HG02798 (cell line): ENCODE measurements around the gene FYB1.

Experiments used
- ATAC-seq: cut with Tn5 transposase; IDR thresholded peaks from one replicate; pipeline ENCODE4 v1.9.1; 2021; ENCODE audit warnings: mild to moderate bottlenecking; ENCODE audit not compliant: unreplicated experiment, poor library complexity

Gene FYB1

DNA sequence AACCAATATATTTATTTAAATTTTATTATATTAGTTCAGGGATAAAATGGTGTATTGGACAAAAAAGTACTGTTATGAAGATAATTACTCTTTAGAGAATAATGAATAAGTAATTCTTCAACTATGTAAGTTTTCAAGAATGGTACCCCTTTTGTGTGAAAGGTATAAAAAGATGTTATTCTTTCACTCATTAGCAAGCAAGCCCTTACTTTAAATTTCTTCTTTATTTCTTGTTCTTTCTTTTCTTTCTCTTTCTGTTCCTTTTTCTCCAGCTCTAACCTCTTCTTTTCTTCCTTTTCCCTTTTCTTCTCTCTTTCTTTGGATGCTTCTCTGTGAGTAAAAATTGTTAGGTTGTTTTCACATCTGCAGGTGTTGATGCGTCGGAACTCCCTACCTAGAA lies 82.0 kb downstream of the FYB1 start:
- ATAC-seq, result no peak

DNA sequence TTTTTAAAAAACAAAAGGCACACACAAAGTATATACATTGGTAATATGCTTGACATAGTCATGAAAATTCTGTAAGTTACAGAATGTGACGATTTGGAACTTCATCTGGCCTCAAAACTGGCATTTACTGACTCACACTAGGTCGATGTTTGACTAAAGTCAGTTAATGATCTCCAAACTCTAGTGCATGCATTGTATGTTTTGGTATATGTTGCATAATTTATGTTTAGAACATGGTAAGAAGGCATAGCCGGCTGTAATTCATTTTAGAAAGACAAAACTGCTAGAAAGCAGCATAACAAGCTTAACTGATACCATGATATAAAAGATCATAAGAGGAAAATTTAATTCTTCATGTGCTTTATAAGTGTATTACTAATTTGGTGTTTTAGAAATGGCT lies 86.6 kb downstream of the FYB1 start:
- no peak for ATAC-seq

DNA sequence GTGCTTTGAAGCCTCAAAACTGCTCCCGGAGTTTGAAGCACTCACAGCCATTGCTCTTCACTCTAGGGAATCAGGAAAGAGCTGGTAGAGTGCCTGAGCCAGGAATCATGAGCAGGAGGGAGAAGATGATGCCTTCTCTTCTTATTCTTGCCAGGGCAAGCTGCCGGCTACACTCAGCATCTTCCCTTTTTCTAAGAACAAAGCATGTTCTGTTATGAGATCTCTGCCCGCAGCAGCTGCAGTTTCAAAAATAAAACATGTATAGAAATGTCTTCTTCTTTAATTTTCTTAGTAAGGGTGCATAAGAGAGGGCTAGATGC lies 87.3 kb downstream of the FYB1 start:
- ATAC-seq, result no peak

DNA sequence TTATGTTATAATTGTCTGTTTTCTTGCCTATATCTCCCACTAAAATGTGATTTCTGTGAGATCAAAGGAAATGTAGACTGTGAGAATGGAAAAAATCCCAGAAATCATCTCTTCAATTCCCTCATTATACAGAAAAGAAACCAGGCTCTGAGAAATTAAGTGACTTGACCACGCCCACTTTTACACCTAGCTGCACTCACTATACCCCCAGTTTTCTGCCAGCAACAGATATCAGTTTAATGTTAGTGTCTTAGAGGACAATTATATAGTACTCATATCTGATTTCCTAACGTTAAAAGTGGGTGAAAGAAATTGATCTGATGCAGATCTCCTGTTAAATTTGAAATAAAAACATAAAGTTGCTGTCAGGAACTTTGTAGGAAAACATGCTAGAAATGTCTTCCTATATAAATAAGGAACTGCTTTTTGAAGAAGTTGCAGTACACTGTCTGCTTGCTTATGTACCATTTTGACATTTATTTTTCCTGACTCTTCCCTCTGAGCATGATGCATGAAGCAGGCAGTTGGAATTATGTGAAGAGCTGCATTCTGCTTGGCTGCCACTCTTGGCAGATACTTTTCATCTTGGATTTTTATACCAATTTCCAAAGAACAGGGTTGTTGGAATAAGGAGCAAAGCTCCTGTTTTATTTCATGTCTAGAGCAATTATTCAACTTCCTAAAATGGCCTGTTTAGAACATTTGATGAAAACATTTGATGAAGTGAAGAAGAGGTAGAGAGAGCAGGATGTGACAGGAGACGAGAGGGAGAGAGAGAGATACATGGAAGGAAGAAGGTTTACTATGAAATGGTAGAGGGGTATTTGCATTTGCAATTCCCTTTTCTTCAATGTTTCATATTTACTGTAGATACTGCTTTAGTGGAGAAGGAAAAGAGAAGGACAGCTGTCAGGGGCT lies 87.9 kb downstream of the FYB1 start:
- ATAC-seq, result no peak

DNA sequence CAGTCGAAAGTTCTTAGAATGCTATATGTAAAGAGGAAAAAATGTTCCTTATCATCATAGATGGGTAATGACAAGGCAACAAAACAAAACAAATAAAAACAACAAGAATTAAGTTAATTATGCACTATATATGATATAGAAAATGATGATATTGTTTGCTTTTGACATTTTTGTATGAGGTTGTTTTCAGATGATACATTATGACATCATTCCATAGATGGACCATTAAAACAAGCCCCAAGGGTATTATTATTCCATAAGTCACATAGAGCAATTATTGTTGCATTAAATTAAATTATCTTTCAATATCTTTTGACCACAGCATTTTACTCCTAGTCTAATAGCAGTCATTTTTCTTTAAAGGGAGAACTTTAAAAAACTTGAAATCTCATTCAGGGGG lies 88.6 kb downstream of the FYB1 start:
- ATAC-seq, result no peak

DNA sequence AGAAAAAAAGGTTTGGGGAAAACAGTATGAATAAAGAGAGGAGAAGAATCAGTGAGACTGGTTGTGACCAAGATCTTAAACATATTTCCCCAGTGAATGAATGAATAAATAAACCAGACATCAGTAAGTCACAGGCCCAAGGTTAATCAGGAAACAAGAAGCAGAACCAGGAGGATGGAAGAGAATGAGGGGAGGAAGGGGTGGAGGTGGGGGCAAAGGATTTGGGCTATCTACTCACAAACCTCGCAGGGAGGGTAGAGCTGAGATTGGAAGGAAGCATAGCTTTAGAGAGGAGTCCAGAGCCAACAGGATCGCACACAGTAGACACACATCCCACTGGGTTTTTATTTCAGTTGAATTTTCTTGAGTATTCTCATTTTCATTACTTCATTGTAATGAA lies 97.4 kb downstream of the FYB1 start:
- no peak for ATAC-seq

DNA sequence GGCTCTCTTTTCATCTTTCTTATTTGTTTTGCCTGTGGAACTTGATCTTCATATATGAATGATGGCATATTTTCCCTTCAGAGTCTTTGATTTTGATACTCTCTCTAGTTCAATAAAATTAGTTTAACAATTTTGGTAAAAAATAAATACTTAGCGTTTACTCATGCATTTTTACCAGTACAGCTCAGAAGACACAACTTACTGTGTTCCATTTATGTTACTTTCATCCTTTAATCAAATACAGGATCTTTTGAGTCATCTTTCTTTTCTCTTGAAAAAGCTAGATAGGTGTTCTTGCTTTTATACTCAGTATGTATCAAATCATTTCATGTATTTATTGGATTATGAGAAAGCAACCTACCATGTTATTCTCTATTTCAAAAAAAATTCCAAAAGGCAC lies 98.0 kb downstream of the FYB1 start:
- no peak for ATAC-seq

DNA sequence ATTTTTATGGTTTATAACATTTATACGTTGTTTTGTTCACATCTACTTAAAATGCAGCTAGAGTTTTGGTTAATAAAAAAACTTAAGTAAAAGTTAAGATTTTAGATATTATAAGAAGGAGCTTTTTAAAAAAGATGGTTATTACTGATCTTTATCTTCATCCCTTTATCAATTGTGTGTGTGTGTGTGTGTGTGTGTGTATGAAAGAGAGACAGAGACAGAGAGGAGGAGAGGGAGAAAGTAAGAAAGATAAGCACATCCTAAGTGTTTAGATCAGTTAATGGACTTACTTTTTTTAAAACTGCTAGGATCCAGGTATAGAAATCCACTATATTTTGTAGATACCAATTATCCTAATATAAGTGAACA lies 99.3 kb downstream of the FYB1 start:
- ATAC-seq, result no peak

DNA sequence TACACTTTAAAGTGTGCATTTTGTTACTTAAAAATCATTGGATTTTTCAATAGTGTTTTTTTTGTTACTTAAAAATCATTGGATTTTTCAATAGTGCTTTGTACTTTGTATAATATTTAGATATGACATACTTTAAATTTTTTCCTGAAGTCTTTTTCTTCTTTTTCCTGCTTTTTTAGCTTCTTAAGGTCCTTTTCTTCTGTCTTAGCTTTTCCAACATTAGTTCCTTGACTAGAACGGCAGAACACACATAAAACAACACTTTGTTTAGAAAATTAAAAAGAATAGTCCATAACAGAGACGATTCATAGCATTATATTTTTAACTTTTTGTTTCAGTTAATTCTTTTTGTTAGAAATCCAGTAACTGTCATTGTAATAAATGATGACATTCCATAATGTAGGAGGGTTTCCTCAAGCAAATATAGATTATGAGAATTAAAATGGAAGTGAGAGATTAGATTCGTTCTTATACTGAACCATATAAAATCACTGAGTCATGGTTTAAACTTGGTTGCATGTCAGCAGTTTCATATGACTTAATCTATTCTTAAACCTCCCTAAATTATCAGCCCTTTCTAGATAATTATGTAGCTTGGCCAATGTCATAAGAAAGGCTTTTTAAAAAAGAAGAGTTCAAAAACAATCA lies 99.8 kb downstream of the FYB1 start:
- no peak for ATAC-seq

DNA sequence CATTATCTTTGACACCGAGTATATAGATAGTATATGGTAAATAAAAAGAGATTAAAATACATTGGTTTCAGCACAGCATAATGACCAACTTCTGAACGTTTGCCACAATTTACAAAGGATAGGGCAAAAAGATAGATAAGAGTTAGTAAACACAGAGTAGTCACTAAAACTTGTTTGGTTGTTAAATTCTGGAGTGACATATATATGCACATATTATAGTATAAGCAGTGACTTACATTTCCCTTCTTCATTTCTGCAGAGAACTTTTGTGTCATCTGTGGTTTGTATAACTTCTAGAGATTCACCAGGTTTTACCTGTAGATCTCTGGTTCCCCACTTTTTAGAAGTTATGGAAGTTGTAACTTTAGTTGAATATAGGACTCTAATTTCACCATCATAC lies 100.7 kb downstream of the FYB1 start:
- ATAC-seq, result no peak

DNA sequence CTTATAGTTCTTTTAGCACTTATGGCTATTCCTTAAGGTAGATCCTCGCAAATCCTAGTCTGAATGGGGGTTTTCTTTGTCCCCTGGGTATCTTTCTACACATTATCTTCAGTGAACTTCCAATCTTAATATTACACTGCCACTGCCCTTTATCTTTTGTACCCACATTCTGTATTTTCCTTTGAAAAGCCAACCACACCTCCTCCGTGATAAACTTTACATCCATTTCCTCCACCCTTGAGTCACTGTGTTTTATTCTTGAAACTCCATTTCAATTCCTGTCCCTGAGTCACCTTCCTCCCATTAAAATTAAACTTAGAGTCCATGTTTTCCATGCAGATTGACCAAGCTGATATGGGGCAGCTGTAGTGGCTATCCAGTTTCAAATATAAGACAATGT lies 102.0 kb downstream of the FYB1 start:
- no peak for ATAC-seq

DNA sequence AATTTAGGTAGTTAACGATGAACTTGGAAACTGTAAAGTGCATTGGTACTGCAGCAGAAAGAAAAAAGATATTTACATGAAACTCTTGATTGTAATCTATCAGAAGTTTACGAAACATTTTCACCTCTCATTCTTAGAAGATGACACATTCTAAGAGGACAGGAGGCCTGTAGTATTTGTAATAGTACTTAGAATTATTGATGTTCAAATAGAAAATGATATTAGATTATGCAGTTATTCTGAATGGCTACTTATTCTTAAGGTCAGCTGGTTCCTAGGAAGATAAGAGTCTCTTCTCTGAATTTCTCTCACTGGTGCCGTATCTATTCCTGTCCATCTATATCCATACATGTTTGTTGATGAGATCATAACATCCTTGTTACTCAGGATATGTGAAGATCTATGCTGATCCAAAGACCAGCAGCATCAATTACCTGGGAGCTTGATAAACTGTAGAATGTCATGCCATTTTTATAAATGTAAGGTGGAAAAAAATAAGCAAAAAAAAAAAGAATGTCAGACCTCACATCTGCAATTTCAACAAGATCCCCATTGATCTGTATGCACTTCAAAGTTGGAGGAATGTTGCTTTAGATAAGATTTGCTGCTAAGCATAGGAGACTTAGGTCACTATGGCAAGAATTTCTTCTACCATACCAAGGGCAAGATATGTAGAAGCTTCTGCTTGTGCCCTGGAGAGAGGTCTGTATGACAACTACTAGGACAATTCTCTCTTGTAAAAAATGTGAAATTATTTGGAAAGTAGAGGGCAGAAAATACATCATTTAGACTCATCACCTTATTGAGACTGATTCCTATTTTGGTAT lies 102.8 kb downstream of the FYB1 start:
- no peak for ATAC-seq

DNA sequence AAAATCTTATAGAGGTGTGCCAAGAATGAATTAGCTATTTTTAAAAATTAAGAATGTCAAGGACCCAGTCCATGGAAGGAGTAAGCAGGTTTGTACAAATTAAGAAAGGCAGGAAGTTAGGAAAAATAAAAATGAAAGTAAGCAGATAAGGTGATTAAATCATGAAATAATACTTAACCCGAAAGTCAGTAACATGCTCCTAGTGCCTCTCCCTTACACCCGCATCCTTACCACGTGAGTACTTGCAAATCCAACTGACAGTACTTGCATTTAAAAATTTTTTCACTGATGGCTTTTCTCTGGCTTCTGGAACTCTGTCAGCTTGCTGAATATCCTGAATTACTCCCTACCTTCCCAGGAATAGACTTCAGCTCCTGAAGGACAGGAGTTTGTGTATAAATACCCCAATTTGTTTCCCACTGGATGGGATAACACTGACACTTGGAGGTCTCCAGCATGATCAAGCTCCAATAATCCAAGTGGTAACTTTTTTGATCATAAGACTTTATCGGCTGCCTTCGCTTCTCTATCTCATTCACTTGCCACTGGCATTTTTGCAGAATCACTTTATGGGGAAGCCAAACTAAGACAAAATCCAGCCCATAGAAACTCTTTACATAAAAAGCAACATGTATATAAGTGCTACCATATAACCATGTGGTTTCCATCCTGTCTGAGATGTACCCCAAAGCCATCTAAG lies 103.6 kb downstream of the FYB1 start:
- no peak for ATAC-seq

DNA sequence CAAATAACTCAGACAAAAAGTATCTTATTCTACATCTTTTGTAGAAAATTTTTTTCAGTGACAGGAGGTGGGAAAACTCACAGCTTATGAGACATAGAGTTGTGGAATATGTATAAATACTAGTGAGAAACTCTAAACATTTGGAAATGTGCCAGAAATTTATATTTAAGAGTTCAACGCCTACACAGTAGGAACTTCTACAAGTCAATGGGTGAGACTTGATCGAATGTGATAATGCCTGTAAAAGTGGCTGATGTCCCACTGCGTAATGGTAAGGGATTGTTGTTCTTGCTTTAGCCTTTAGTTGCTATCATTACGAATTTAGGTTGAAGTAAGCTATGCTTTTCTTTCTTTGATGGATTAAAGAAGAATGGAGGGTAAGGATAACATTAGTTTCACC lies 105.2 kb downstream of the FYB1 start:
- no peak for ATAC-seq

DNA sequence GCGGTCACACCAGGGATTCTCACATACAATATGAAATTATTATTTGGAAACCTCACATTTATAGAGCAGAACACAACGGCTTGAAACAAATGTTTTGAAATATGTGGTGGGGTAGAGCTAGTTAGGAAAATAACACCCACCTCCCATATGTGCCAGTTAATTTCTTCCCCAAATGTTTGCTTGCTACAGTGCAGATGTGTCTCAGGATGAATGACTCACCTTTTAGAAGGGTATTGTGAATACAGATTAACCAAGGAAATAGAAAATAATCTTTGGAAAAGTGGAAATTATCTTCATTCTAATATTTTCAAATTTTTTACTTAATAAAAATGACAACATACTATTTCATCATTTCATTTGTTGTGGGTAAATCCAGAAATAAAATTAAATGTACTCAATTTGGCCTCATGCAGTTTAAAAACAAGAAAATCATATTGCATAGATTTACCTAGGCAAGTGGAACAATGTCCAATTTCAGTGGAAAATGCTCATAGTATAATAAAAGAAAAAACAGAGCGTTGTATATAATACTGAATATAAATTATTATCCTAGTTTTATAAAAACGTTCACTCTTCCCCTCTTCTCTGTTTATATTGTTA lies 105.9 kb downstream of the FYB1 start:
- no peak for ATAC-seq

DNA sequence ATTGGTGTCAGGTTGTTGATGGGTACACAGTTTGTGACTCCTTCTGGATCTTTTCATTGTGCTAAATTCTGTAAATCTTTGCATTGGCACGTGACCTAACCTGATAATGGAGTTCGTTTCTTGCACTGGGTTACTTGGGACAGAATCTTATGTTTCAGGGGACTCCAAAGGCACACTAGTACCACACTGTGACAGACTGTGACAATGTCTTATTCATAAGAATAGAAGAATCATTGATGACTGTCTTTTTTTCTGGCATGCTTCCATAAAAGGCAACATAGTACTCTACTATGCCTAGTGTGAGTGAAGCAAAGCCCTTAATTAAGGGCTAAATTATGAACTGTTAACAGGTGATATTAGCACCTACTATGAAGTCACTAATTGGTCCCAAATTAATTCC lies 109.8 kb downstream of the FYB1 start:
- no peak for ATAC-seq

DNA sequence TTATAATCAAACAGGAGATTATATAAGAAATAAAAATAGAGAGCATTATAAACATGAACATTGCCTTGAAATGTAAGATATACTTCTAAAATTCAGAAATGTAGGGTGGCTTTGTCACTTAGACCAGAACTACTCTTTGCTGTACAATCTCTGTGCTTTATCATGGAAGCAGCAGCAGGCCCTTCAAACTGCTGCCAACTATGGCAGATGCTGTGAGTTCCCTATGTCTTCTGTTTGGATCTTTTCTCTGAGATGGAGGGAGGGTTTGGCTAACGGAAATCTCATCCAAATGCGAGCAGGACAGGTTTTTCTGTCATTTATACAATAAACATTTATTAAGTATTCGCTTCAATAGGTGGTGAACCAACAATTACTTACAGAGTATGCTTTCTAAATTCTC lies 110.4 kb downstream of the FYB1 start:
- no peak for ATAC-seq

DNA sequence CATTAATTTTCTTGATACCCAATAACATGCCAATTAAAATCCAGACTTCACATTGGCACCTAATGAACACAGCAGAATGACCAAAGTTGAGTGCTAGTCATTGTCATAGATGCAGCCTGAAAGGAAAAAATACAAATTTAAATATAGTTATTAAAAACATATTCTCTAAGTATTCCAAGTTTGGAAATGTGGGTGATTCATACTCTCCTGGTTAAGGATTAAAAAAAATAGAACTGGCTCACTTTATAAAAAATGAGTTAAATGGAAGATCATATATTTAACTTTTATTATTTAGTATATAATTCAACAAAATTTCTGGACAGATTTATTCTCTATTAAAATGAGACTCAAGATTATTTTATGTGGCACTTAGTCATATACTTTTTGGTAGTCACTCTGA lies 112.0 kb downstream of the FYB1 start:
- ATAC-seq, result no peak

DNA sequence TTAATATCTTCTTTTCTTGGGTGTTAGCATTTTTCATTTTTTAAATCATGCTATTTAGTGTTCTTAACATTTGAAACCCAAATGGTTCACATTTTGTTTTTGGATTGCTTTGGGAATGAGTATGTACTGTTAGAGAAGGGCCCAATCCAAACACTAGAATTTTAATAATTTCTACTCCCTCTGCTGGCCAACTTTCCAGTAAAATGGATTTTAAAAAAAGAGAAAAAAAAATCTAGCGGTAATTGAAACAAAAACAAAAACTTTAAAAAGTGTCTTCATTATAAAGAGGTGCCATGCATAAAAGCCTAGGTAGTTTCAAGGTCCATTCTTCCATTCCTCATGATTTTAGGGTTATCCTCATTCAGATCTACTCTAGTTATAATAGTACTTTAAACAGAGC lies 113.0 kb downstream of the FYB1 start:
- no peak for ATAC-seq

DNA sequence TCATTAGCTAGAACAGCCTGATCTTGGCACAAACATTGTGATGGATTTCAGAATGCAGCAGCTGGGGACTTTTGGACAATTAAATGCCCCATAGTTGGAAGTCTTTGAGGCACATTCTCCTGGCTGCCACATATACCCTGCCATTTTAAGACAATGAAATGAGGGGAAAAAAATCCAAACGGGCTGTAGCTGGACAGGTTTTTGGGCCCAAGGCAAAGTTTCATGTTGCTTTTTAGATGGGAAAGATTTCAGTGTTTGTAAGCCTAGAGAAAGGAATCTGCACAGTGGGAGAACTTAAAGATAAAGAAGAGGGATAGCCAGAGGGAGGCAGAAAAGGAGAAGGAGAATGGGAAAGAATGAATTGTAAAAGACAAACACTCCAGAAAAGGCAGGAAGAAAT lies 115.1 kb downstream of the FYB1 start:
- no peak for ATAC-seq
